Measurements from ENCODE around the gene PARP8. TPM values are rescaled to one million over a fixed set of nuclear protein-coding genes. Genes with fewer than 3 reads are reported as not detected.

Gene PARP8
- total RNA-seq, 1 donor from 2014 or later = 14.8 TPM

- no peak for DNase-seq
Observed at GRCh38 chr5:50854082-50854481, 187.6 kb downstream of the PARP8 start.

DNA sequence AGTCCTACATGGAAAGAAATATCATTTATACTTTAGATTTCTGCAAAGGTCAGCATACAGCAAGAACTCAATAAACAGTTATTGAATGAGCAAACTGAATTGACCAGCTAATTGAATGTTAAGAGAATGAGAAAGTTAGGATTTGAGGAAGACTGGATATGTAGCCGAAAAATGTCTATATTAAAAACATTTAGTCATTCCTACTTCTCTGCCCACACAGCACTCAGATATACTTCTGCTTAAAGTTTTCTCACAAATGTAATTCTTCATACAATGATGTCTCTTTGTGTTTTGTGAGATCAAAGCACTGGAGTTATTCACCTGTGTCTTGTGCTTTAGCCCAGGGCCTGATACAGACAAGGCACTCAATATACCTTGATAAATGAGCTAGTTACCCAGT lies 188.6 kb downstream of the PARP8 start:
- no peak for DNase-seq

- DNase-seq = no peak
Observed at GRCh38 chr5:50856401-50857119, 190.1 kb downstream of the PARP8 start.

DNA sequence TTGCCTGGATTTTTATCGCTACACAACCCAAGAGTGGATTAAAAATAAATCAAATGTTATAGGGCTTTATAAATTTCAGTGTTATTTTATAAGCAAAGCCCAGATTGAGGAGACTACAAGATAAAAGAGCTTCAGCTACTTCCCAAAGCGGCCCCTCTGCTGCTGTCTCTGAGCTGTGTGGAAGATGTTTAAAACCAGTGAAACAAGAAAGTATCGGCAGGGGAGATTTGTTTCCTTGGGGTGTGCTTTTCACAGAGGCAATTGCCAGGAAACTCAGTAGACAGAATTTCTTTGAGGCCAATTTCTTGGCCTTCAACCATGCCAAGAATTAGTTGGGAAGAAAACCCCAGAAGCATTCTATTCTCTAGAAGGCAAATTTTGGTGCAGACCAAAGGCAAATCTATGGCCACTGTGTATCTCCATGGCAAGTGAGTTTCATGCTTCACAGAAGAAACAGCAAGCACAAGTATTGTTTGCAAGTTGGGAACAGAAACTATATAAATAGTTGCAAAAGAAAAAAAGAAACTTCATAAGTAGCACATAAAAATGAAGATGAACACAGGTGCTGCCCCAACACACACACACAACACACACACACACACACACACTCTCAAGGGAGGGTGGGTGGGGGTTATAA lies 197.2 kb downstream of the PARP8 start:
- no peak for DNase-seq

DNA sequence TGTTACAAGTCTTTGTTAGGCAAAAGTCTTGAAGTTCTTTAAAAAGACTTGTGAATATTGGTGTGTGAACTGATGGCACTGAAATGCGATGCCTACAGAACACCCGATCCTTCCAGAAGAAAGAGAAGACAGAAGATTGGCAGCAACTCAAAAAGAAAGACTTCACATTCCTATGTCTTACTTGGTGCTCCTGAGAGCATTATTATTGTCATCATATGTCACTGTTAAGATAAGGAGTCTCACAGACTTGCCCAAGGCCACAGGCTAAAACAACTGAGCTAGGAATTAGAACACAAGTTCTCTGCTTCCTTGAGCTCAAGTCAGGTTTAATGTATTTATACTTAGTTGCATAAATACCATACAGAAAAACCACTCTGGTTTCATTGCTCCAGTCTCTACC lies 198.0 kb downstream of the PARP8 start:
- no peak for DNase-seq

DNA sequence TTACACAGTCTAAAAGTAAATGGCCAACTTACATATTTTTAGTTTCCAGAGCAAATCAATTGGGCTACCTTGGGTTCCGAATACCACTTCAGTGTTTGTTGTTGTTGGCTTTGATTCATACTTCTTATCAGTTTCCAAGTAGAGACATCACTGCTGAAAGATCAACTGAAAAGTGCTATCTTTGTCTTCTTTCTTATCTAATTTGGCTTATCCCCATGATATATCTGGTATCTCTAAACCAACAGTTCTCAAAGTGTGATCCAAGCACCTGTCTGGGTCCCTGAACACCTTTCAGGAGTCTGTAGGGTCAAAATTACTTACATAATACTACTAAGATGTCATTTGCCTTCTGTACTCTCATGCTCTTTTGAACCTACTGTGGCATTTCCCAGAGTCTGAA lies 200.0 kb downstream of the PARP8 start:
- DNase-seq = no peak

DNA sequence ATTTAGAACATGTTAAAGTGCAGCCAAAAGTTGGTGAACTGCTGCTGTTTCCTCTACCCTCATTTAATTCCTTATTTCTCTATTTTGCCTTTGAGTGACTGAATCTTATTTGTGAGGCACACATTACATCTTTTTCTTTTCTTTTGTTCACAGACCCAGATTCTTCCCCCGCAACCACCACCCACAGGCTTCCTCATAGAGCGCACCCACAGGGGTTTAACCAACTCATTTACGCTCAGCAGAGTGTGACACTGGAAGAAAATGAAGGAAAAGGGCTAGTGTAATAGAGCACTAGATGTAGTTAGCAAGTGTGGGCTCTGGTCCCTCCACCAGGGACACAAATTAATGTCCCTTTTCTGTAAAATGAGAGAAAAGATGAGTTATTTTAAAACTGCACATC lies 200.7 kb downstream of the PARP8 start:
- no peak for DNase-seq

- DNase-seq = no peak
Observed at GRCh38 chr5:50873595-50874277, 207.3 kb downstream of the PARP8 start.

DNA sequence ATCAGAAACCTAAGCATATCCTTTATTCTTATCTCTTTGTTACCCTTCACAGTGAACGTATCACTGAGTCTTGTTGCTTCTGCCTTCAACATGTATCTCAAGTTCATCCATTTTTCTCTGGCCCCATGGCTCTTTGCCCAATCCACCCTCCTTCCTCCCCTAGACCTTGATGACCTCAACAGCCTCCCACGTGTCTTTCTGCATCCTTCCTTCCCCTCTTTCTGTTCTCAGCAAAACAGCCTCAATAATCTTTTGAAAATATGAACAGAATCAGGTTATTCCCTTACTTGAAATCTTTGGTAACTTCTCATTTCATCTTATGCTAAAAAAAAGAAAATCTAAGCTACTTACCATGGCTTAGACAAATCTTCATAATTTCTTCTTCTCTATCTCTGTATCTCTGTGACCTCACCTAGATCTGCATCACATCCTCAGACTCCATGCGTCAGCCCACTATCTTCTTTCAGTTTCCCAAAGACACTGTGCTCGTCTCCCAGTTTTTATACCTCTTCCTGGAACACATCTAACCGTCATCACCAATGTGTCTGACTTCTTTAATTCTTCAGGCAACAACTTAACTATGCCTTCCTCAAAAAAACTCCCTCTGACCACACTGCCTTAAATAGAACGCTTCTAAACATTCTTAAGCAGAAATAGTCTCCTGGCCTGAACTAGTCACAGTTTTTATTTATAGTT lies 208.0 kb downstream of the PARP8 start:
- no peak for DNase-seq

DNA sequence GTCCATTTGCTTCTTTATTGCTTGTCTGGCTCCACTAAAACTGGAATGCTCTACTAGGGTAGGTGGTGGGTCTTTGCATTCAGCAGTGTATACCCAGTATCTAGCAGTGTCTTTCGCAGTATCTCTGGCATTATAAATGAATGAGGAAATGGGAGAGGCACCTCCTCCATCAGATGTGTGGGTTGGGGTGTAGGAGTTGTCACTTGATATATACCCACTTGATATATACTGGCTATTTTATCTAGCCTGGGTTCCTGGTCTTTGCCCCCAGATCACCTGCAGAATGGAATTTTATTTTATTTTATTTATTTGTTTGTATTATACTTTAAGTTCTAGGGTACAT lies 208.5 kb downstream of the PARP8 start:
- DNase-seq = no peak

DNA sequence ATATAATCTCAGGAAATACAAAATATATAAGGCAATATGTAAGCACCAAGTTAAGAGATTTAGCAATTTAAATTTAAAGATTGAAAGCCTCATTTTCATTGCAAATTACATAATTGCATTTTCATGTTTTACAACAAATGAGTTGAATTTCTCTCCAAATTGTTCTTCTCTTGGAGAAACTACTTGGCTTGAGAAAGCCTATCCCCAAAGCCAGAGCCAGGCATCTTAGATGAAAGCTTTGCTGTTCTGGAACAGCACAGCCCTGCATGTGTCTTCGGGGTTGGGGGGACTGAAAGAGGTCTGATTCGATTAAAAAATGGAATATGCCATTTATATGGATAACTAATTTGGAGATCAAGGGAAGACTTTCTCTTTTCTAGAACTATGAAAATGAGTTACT lies 212.0 kb downstream of the PARP8 start:
- DNase-seq = no peak

- DNase-seq = peak; percentile 37
Observed at GRCh38 chr5:50881407-50881806, 215.0 kb downstream of the PARP8 start.

DNA sequence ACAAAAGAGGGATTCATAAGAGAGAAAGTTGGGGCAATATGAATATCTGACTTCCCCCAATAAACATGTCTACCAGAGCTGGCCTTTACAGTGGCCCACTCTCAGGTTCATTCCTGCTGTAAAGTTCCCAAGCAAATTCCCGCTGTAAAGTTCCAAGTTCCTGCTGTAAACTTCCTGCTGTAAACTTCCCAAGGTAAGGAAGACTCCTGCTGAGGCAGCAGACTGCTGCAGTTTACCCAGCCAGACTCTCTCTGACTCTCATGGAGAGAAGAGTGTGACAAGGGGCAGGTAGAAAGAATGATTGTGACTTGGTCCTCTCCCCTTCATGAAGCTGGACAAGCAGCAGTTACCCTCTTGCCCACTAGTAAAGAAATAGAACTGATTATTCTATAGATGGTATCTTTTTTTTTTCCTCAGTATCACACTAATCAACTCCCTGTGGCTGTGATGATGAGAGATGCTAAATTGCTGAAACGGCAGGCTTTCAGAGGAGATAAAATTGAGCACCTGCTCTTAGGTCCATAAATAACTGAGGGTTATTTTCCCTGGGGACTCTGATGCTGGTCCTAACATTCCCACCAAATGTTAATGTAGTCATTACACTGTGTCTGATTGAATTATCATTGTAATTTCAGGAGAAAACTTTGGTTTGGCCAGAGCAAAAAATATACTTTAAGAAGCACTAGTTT lies 220.4 kb downstream of the PARP8 start:
- no peak for DNase-seq

DNA sequence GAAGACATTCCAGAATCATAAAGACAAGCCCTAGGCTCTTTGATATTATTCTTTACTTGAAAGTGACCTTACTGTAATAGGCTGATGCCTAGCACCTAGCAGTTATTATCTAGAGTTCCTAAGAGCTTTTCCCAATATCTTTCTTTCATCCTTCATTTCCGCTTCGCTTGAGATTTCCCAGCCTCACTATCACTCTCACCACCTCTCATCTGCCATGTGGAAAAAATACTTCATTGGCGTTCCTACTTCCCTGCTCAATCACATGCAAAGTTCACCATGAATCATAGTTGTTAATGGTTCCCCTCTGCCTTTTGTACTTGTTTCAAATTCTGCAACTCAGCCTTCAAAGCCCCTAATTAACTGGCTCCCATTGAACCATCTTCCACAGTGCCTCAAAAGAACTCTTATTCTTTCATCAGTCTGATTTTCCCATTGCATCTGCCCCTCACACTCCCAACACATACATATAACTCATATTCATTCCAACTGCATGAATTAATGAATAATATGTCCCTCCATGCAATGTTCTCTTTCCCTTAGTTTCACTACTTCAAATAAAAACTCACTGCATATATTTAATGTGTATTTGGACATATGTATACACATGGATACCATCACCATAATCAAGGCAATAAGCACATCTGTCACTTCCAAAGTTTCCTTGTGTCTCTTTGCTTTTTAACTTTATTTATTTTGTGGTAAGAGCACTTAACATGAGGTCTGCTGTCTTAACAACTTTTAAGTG lies 221.6 kb downstream of the PARP8 start:
- no peak for DNase-seq

DNA sequence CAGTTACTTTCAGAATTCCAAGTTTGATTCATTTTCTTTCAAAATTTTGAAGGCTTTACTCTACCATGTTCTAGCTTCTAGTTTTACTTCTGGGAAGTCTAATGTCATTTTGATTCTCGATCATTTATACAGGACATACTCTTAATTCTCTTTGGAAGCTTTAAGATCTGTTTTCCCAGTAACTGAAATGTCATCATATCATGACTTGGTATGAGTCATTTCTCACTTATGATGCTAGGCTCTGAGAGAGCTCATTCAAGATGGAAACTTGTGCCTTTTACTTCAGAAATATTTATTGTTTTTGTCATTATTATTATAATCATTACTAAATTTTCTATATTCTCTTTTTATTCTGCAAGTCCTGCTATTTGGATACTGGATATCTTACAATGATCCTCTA lies 222.3 kb downstream of the PARP8 start:
- no peak for DNase-seq

- DNase-seq = no peak
Observed at GRCh38 chr5:50889790-50890189, 223.4 kb downstream of the PARP8 start.

Other genes with a start within 250 kb of the PARP8 start
- gene EMB, start 225.3 kb upstream of the PARP8 start, total RNA-seq = 7.9 TPM

Measured in tongue (tissue), 2 donors.